Skin epidermis (tissue), 12 donors: ENCODE measurements around the gene NETO1.

ENCODE experiments used
- H3K27ac ChIP-seq, 21 experiments: fragments of 200-600 bp; sonication (generic) in 11 of 21; one replicate each; pipeline ENCODE4 v1.5.0; 2020; ENCODE audit warnings: mild to moderate bottlenecking in 3 of 21, inconsistent platforms in 2 of 21, moderate library complexity in 2 of 21
- H3K4me3 ChIP-seq, 7 experiments: fragments of 200-600 bp; sonication (generic) in 2 of 7; one replicate each; pipeline ENCODE4 v1.5.0; 2020; ENCODE audit warnings: inconsistent platforms in 2 of 7, mild to moderate bottlenecking in 2 of 7, moderate library complexity in 1 of 7

NETO1 gene

GRCh38 chr18:72762515-72763122 lies 105.2 kb downstream of the NETO1 start:
- Histone ChIP-seq H3K27ac (no peak overlapping the region), H3K4me3 (no peak overlapping the region)

- Histone ChIP-seq H3K4me3 (no peak overlapping the region), H3K27ac (no peak overlapping the region)
Observed at GRCh38 chr18:72752220-72752619, 115.6 kb downstream of the NETO1 start.

- Histone ChIP-seq H3K27ac (no peak overlapping the region), H3K4me3 (no peak overlapping the region)
Observed at GRCh38 chr18:72742002-72742401, 125.8 kb downstream of the NETO1 start.

DNA sequence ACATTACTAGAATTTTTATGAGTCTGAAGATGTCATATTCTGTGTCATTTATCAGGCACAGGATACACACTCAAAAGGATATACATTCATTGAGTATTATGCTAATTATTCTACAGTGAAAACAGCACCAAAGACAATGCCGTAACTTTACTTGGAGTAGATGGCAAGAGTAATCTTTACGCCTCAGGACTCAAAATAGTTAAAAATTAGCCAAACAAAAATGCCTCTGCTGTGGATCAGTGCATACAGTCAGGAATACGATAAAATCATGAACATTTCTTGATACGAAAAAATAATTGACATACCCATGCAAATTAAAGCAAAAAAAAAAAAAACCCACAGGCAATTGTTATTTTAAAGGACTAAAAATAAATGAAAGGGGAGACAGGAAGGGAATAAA lies 129.7 kb downstream of the NETO1 start:
- no peak overlapping the region for H3K4me3 ChIP-seq
- no peak overlapping the region for H3K27ac ChIP-seq

DNA sequence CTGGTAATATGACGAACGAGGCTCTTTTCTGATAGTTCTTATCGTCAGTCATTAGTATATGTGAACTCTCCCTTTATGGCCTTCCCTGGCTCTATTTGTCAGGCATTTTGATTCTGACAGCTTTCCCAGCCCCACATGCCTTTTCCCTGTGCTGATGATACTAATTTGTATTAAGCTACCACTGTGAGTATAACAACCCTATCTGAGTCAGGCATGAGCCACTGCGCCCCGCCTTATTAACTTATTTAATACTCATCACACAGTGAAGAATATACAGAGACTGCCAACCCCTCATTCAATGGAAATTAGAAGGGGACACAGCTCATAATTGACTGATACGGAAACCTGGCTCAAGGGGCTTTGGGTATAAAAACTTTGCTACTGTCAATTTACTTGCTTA lies 140.0 kb downstream of the NETO1 start:
- H3K27ac ChIP-seq, result no peak overlapping the region
- no peak overlapping the region for H3K4me3 ChIP-seq

GRCh38 chr18:72727038-72727655 lies 140.6 kb downstream of the NETO1 start:
- Histone ChIP-seq H3K4me3 (no peak overlapping the region), H3K27ac (no peak overlapping the region)

GRCh38 chr18:72726201-72726600 lies 141.6 kb downstream of the NETO1 start:
- Histone ChIP-seq H3K4me3 (no peak overlapping the region), H3K27ac (peak overlapping the region in 1 of 21 experiments; percentile 34)

DNA sequence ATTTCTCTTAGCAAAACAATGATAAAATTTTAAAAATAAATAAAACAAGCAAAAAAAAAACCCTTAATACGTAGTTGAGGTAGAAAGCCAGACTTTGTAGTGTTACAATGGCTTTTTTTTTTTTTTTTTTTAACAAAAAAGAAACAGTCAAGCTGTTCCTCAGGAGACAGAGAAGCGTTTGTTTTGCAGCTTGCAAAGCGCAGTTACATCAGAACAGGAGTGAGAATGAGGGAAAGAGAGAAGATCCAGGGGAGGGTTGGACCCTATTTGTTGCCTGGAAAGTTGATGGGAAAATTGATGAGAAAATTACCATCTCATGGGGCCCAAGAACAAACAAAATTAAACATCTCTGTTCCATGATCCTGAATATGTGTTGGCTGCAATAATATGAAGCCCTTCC lies 146.5 kb downstream of the NETO1 start:
- Histone ChIP-seq H3K4me3 (no peak overlapping the region), H3K27ac (no peak overlapping the region)

DNA sequence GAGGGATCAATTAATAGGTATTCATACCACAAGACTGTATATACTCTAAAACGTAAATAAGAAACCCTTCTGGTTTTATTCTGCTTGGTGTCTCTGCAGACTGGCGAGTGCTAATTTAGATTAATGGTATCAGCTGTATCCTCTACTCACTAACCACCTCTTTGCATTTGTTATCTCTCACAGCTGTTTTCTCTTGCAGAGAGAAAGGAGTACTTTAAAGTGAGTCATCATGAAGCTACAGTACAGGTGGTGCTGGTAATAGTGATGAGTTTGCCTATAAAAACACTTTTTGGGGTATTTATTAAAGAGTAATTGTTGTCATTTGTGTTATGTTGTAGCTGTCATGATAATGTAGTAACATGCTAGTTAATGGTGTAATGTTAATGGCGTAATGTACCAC lies 147.7 kb downstream of the NETO1 start:
- Histone ChIP-seq H3K27ac (no peak overlapping the region), H3K4me3 (no peak overlapping the region)

GRCh38 chr18:72704202-72704601 lies 163.6 kb downstream of the NETO1 start:
- H3K4me3 ChIP-seq, result no peak overlapping the region

GRCh38 chr18:72700961-72701710 lies 166.7 kb downstream of the NETO1 start:
- no peak overlapping the region for H3K4me3 ChIP-seq
- H3K27ac ChIP-seq, result no peak overlapping the region

More at GRCh38 chr18:72704202-72704601, 163.6 kb downstream of the NETO1 start:
- H3K27ac ChIP-seq, result no peak overlapping the region

GRCh38 chr18:72697706-72698105 lies 170.1 kb downstream of the NETO1 start:
- Histone ChIP-seq H3K4me3 (no peak overlapping the region), H3K27ac (no peak overlapping the region)

- Histone ChIP-seq H3K4me3 (peak overlapping the region in 1 of 7 experiments; percentile 4), H3K27ac (no peak overlapping the region)
Observed at GRCh38 chr18:72692595-72692994, 175.2 kb downstream of the NETO1 start.
